NCI-H748 treated with DMSO at 0.1 percent for 48 hours (cell line): Measurements from ENCODE around the gene FLT3LG.

ENCODE experiments used
- DNase-seq: peaks from one replicate; lab custom pipeline; 2025; lab: John Stamatoyannopoulos, UW

The FLT3LG gene

GRCh38 chr19:49489601-49490167 lies 15.7 kb downstream of the FLT3LG start:
- DNase-seq, result no peak

DNA sequence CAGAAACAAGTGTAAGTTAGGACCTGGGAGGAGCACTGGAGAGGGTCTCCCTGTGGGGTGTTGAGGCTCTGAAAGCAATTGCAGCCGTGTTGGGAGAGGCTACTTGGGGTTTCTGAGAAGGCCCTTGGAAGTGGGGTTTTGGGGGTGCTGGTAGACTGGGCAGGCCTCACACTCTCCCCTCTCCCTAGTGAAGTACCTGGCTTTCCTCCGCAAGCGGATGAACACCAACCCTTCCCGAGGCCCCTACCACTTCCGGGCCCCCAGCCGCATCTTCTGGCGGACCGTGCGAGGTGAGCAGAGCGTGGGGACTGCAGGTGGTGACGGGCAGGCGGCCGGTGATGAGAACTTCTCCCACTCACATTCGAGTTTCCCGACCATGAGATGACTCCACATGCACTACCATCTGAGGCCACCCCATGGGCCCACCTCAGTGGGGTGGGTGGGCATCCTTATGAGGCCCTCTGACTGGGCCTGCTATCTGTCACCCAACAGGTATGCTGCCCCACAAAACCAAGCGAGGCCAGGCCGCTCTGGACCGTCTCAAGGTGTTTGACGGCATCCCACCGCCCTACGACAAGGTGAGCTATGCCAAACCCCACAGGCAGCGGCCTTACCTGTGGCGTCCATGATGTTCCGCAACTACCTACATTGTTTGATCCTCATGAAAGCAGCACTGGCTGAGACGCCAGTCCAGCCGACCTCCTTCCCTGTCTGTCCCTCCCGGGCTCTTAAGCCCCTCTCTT lies 16.4 kb downstream of the FLT3LG start:
- DNase-seq, result no peak

DNA sequence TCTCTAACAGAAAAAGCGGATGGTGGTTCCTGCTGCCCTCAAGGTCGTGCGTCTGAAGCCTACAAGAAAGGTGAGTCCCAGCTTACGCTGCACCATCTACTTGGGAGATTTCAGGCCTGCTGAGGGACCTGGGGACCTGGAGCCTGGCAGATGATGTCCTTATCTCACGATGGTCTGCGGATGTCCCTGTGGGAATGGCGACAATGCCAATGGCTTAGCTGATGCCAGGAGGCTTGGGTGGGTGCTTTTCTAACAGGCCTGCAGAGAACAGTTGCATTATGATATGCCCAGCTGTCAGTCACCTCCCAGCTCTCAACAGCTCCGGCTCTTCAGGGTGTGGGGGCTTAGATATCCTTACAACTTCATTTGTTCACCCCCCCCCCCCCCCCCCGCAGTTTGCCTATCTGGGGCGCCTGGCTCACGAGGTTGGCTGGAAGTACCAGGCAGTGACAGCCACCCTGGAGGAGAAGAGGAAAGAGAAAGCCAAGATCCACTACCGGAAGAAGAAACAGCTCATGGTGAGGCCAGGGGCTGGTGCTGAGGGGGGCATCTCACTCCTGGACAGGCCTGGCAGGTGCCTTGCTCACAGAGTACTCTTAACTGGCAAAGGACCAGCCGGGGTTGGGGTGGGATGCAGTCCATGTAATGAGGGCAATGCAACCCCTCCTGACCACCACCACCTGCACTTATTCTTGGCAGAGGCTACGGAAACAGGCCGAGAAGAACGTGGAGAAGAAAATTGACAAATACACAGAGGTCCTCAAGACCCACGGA lies 17.2 kb downstream of the FLT3LG start:
- no peak for DNase-seq

- DNase-seq, result no peak
Observed at GRCh38 chr19:49491804-49492572, 18.0 kb downstream of the FLT3LG start.

DNA sequence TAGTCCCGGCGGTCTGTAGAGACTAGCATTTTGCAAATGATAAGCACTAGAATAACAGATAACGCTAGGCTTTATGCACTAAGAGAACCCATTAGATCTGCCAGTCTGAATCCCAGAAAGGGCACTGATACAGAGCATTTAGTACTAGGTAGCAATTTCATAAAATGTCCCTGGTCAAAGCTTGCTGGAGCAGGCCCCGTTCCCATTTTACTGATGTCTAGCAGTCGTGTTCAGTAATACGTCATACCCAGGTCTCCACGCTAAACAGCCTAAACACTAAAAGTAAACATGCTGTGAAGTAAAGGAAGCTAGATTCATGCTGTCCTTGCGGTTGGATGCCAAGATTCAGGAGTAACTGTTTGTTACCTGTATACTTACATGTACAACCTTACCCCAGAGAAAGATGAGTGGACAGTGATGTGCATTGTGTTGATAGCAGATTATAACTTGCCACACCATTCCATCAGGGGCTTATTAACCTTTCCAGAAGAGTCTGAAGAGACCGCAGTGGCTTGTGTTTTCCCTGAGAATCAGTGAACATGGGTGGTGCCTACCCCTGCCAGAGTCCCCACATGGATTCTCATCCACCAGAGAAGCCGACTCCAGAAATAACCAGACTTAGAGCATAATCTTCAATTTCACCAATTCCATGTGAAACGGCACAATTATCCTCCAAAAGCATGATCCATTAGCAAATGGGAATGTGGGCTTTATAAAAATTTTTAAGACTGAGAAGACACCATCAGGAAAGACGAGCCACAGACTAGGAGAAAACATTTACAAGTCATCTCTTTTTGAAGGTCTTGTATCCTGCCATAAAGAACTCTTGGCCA lies 18.8 kb downstream of the FLT3LG start:
- no peak for DNase-seq

- DNase-seq, result no peak
Observed at GRCh38 chr19:49496574-49497008, 22.6 kb downstream of the FLT3LG start.

- no peak for DNase-seq
Observed at GRCh38 chr19:49497047-49497788, 23.2 kb downstream of the FLT3LG start.

DNA sequence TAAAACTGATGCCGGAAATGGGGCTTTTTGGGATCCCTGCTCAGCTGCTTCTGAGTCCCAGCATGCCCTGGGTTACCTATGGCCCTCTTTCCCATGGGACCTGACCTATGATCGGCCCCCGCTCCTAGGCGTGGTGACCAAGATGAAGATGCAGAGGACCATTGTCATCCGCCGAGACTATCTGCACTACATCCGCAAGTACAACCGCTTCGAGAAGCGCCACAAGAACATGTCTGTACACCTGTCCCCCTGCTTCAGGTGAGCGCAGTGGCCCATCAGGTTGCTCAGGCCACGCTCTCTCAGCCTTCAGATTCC lies 23.7 kb downstream of the FLT3LG start:
- no peak for DNase-seq

DNA sequence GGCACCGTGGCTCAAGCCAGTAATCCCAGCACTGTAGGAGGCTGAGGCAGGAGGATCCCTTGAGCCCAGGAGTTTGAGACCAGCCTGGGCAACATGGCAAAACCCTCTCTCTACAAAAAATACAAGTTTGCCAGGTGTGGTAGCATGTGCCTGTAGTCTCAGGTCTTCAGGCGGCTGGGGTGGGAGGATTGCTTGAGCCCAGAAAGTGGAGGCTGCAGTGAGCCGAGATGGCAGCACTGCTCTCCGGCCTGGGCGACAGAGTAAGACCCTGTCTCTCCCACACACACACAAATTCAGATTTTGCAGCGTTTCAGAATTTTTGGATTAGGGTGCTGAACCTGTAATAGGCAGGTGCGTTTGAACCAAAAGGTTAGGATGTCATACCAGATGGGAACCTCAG lies 24.5 kb downstream of the FLT3LG start:
- no peak for DNase-seq

- DNase-seq, result no peak
Observed at GRCh38 chr19:49499030-49499670, 25.1 kb downstream of the FLT3LG start.

DNA sequence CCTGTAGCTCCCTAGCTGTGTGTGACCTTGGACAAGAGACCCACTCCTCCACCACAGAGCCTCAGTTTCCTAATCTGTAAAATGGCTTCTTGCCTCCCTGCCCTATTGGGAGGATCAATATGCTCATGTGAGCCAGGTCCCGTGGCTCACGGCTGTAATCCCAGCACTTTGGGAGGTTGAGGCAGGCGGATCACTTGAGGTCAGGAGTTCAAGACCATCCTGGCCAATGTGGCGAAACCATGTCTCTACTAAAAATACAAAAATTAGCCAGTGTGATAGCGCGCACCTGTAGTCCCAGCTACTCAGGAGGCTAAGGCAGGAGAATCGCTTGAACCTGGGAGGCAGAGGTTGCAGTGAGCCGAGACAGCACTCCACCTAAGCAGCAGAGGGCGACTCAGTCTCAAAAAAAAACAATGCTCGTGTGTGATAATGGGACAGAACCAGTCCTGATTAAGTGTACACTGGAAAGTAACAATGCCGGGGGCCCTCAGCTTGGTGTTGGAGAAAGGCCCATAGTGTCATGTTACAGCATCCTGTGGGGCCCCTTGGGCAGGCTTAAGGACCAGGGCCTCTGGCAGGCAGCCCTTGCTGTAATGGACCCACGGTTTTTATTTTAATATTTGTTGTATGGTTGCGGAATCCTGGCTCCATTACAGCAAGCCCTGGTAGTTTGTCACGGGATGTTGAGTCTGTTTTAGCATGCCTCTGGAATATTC lies 29.0 kb downstream of the FLT3LG start:
- DNase-seq, result peak; percentile 64

- DNase-seq, result no peak
Observed at GRCh38 chr19:49503582-49503962, 29.6 kb downstream of the FLT3LG start.

- DNase-seq, result peak; percentile 77
Observed at GRCh38 chr19:49506575-49507105, 32.6 kb downstream of the FLT3LG start.

GRCh38 chr19:49507803-49508494 lies 33.9 kb downstream of the FLT3LG start:
- no peak for DNase-seq

DNA sequence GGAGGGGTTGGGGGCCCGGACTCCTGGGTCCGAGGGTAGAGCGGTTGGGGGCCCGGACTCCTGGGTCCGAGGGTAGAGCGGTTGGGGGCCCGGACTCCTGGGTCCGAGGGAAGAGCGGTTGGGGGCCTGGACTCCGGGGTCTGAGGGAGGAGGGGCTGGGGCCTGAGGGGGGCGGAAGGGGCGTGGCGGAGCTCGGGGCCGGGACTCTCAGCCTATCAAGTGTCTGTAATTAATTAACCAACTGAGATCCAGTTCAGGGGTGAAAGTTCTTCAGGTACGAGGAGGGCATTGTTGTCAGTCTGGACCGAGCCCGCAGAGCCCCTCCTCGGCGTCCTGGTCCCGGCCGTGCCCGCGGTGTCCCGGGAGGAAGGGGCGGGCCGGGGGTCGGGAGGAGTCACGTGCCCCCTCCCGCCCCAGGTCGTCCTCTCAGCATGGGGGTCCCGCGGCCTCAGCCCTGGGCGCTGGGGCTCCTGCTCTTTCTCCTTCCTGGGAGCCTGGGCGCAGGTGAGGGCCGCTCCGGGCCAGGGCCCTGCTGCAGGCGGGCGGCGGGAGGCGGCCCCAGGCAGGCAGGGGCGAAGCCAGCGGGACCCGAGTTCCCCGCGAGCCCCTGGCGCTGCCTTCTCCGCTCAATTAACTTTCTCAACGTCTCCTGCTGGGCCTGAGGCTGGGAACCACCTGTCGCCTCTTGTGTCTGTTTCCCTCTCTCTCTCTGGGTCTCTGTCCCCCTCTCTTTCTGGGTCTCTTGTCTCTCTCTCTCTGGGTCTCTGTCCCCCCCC lies 39.1 kb downstream of the FLT3LG start:
- DNase-seq, result peak; percentile 24

- no peak for DNase-seq
Observed at GRCh38 chr19:49513746-49514118, 39.7 kb downstream of the FLT3LG start.

GRCh38 chr19:49514151-49514550 lies 40.1 kb downstream of the FLT3LG start:
- DNase-seq, result no peak

DNA sequence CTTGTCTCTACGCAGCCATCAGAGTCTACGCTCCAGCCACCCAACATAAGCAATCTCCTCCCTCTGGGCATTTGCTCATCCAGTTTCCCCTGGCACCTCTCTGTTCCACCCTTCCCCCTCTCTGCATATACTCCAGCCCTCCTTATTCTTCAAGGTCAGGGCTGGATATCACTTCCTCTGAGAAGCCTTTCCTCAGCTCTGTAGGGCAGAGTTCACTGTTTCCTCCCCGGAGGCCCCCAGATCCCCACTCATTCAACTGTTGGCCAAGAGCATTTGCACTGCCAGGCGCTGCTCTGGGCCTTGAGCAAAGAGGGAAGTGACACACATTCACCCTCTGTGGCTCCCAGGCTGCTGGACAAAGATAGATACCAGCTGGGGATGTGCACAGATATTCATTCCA lies 41.8 kb downstream of the FLT3LG start:
- no peak for DNase-seq
